ENCODE results near the gene USH2A.

GRCh38 chr1:216020743-216021345 lies 402.4 kb downstream of the USH2A start:
- no peak for TF ChIP-seq BHLHE40 (IDR thresholded peaks at IDR 0.05; ENCODE audit: borderline replicate concordance)
- no peak for TF ChIP-seq FOXK2 (IDR thresholded peaks at IDR 0.05)
- TF ChIP-seq L3MBTL2 (conservative IDR thresholded peaks at IDR 0.05): no peak

All from HEK293T (cell line).